HCT116 (cell line): ENCODE measurements around the gene IGFBP7. TPM values are rescaled to one million over a fixed set of nuclear protein-coding genes. Genes with fewer than 3 reads are reported as not detected.

Experiments
- ELF1 ChIP-seq: IDR thresholded peaks from 2 replicates; pipeline ENCODE4 v1.6.1; 2012; ENCODE audit warnings: low read depth, borderline replicate concordance
- FOSL1 ChIP-seq: IDR thresholded peaks from 2 replicates; pipeline ENCODE4 v1.6.1; 2012; ENCODE audit warnings: low read depth
- POLR2AphosphoS5 ChIP-seq: IDR thresholded peaks from 2 replicates; pipeline ENCODE4 v1.6.1; 2011; ENCODE audit warnings: mild to moderate bottlenecking, low read depth, low read length, moderate library complexity
- ZNF274 ChIP-seq: fragments of 200-500 bp; sonication (Bioruptor generic); IDR thresholded peaks from 2 replicates; pipeline ENCODE4 v1.6.1; 2014; ENCODE audit warnings: mild to moderate bottlenecking, low read depth, low read length, inconsistent platforms
- total RNA-seq: library from RNA; stranded (reverse); gene quantifications from one replicate; pipeline ENCODE4 v1.2.1, GENCODE V29; 2021; ENCODE audit not compliant: unreplicated experiment
- TF ChIP-seq, protein P1 (sequence below): IDR thresholded peaks from 2 replicates; pipeline ENCODE4 v1.6.1; 2012; ENCODE audit warnings: low read depth
- TF ChIP-seq, protein P2 (sequence below): IDR thresholded peaks from 2 replicates; pipeline ENCODE4 v1.6.1; 2012
- TF ChIP-seq, protein P3 (sequence below), 3 experiments: fragments of 200-600 bp in 1 of 3; sonication (generic) in 1 of 3; IDR thresholded peaks in 2 of 3; conservative IDR thresholded peaks in 1 of 3; 2 replicates each; pipeline ENCODE4 v1.5.1; 2012 to 2017; ENCODE audit warnings: low read depth in 2 of 3, low read length in 2 of 3, antibody characterized with exemption in 1 of 3, borderline replicate concordance in 1 of 3, control low read depth in 1 of 3, mild to moderate bottlenecking in 1 of 3, mixed read lengths in 1 of 3, mixed run types in 1 of 3, moderate library complexity in 1 of 3; ENCODE audit not compliant: insufficient read depth in 1 of 3

IGFBP7 gene
- total RNA-seq, 1 experiment from 2014 or later, result 0.91 TPM

DNA sequence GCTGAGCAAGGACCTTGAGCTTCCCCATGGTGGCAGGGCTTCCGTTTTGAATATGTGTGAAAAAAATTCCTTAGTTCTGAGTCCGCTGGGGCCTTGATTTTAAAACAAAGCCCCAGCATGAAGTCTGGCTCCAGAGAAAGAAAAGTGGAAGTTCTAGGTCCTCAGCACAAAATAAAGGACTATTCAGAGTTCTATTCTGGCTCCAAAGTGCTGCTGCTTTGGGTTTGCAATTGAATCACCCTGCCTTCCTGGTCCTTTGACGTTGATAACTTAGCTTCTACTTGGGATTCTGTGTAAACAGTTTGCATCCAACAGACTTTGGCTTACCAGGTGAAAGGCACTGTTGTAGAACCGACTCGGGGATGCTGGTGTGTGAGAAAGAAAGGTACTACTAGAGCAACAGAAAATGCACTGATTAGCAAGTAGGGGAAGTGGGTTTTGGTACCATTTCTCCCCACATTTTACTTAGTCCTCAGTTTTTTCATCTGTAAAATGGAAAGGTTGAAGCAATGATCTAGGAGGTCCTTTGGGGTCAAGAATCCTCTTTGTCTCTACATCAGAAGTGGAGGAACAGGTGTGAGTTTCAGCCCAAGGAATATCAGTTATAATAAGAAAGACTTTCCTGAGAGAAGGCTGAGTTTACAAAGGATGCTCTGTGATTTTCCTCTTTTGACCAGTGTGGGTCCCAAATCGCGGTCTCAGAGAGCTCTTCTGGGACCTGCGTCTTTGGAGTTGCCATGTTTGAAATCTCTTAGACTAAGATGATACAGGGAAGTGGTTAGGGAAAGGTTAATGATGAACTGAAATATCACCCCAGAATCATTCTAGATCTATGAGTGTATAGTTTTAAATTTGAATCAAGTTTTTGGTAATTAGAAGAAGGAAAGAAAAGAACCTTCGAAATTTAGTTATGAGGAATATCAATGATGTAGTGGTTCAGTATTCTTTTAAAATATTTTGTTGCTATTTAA, 28.2 kb downstream of the IGFBP7 start (continued):
- TF ChIP-seq, protein P1, sequence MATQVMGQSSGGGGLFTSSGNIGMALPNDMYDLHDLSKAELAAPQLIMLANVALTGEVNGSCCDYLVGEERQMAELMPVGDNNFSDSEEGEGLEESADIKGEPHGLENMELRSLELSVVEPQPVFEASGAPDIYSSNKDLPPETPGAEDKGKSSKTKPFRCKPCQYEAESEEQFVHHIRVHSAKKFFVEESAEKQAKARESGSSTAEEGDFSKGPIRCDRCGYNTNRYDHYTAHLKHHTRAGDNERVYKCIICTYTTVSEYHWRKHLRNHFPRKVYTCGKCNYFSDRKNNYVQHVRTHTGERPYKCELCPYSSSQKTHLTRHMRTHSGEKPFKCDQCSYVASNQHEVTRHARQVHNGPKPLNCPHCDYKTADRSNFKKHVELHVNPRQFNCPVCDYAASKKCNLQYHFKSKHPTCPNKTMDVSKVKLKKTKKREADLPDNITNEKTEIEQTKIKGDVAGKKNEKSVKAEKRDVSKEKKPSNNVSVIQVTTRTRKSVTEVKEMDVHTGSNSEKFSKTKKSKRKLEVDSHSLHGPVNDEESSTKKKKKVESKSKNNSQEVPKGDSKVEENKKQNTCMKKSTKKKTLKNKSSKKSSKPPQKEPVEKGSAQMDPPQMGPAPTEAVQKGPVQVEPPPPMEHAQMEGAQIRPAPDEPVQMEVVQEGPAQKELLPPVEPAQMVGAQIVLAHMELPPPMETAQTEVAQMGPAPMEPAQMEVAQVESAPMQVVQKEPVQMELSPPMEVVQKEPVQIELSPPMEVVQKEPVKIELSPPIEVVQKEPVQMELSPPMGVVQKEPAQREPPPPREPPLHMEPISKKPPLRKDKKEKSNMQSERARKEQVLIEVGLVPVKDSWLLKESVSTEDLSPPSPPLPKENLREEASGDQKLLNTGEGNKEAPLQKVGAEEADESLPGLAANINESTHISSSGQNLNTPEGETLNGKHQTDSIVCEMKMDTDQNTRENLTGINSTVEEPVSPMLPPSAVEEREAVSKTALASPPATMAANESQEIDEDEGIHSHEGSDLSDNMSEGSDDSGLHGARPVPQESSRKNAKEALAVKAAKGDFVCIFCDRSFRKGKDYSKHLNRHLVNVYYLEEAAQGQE, result no peak
- TF ChIP-seq, protein P2, sequence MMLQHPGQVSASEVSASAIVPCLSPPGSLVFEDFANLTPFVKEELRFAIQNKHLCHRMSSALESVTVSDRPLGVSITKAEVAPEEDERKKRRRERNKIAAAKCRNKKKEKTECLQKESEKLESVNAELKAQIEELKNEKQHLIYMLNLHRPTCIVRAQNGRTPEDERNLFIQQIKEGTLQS, result no peak
- no peak for TF ChIP-seq ELF1
- no peak for TF ChIP-seq POLR2AphosphoS5
- no peak for TF ChIP-seq ZNF274
- no peak for TF ChIP-seq FOSL1
- TF ChIP-seq, protein P3, sequence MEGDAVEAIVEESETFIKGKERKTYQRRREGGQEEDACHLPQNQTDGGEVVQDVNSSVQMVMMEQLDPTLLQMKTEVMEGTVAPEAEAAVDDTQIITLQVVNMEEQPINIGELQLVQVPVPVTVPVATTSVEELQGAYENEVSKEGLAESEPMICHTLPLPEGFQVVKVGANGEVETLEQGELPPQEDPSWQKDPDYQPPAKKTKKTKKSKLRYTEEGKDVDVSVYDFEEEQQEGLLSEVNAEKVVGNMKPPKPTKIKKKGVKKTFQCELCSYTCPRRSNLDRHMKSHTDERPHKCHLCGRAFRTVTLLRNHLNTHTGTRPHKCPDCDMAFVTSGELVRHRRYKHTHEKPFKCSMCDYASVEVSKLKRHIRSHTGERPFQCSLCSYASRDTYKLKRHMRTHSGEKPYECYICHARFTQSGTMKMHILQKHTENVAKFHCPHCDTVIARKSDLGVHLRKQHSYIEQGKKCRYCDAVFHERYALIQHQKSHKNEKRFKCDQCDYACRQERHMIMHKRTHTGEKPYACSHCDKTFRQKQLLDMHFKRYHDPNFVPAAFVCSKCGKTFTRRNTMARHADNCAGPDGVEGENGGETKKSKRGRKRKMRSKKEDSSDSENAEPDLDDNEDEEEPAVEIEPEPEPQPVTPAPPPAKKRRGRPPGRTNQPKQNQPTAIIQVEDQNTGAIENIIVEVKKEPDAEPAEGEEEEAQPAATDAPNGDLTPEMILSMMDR (IDR thresholded peaks at IDR 0.05 in 2 of 3, conservative IDR thresholded peaks at IDR 0.05 in 1 of 3; ENCODE audit: borderline replicate concordance in 1 of 3, insufficient read depth in 1 of 3, low read depth in 2 of 3, low read length in 2 of 3), result no peak
